GM12878 (cell line): Measurements from ENCODE around the gene BRAF. TPM values are rescaled to one million over a fixed set of nuclear protein-coding genes. Genes with fewer than 3 reads are reported as not detected.

Experiments used
- ATAC-seq: fragments of 200-7000 bp; cut with Tn5 transposase; 3 replicates; pipeline ENCODE4 v1.9.1; 2020; ENCODE audit warnings: mild to moderate bottlenecking, moderate library complexity
- BruUV-seq: library from RNA; stranded (reverse); fragments of 400-500 nt; replicated peaks from 2 replicates; lab custom pipeline; 2021; lab: Mats Ljungman, UMichigan
- CTCF ChIA-PET: fragments of 300-600 bp; sonication (Branson Sonifier 250); formaldehyde crosslinking; extraction: SDS; loops from one replicate; lab custom pipeline; 2021; ENCODE audit warnings: inconsistent platforms; lab: Yijun Ruan, JAX
- POLR2A ChIA-PET: fragments of 350-600 bp; formaldehyde crosslinking; extraction: SDS; loops from one replicate; lab custom pipeline; 2021; ENCODE audit warnings: inconsistent platforms; lab: Charles Lee
- RAD21 ChIA-PET: fragments of 300-600 bp; sonication (Branson Sonifier 250); formaldehyde crosslinking; loops from one replicate; lab custom pipeline; 2023; ENCODE audit warnings: antibody characterized with exemption; ENCODE audit not compliant: unreplicated experiment; lab: Charles Lee
- SMC1A ChIA-PET: fragments of 300-600 bp; sonication (Branson Sonifier 250); formaldehyde crosslinking; loops from one replicate; lab custom pipeline; 2023; ENCODE audit not compliant: unreplicated experiment, uncharacterized antibody; lab: Charles Lee
- DNase-seq: peaks from one replicate; pipeline ENCODE4 v3.0.0-alpha.2; 2011; ENCODE audit warnings: low read depth, low spot score
- FAIRE-seq: peaks from 3 replicates; lab custom pipeline; 2011; peaks lifted over from hg19 to GRCh38; lab: Jason Lieb, UNC
- H2AFZ ChIP-seq: 2 replicates; pipeline ENCODE4 v1.6.0; 2011; ENCODE audit warnings: low read depth, low read length, control low read depth; ENCODE audit not compliant: control insufficient read depth
- H3K27ac ChIP-seq: 2 replicates; pipeline ENCODE4 v1.5.1; 2011; ENCODE audit warnings: control low read depth; ENCODE audit not compliant: control insufficient read depth, insufficient read depth
- H3K27me3 ChIP-seq, 2 experiments: replicated peaks in 1 of 2; 2 replicates each; pipeline versions ENCODE4 v1.6.0 to v1.6.1; 2011; ENCODE audit warnings: low read length in 1 of 2; ENCODE audit not compliant: control insufficient read depth in 2 of 2, insufficient read depth in 2 of 2
- H3K36me3 ChIP-seq, 2 experiments: 2 replicates each; pipeline ENCODE4 v1.5.1; 2011; ENCODE audit warnings: low read length in 1 of 2; ENCODE audit not compliant: control insufficient read depth in 2 of 2, insufficient read depth in 2 of 2
- H3K4me1 ChIP-seq: 2 replicates; pipeline ENCODE4 v1.6.1; 2011; ENCODE audit warnings: mild to moderate bottlenecking, low read length, moderate library complexity, mixed read lengths; ENCODE audit not compliant: control insufficient read depth, insufficient read depth
- H3K4me2 ChIP-seq: 2 replicates; pipeline ENCODE4 v1.6.0; 2011; ENCODE audit warnings: control low read depth; ENCODE audit not compliant: control insufficient read depth, insufficient read depth
- H3K4me3 ChIP-seq: fragments of 200-600 bp; sonication (generic); 2 replicates; pipeline ENCODE4 v1.5.1; 2016
- H3K79me2 ChIP-seq: 2 replicates; pipeline ENCODE4 v1.6.0; 2011; ENCODE audit warnings: low read length; ENCODE audit not compliant: control insufficient read depth, insufficient read depth
- H3K9ac ChIP-seq: 2 replicates; pipeline ENCODE4 v1.8.0; 2011; ENCODE audit warnings: low read length, control low read depth, mixed read lengths; ENCODE audit not compliant: control insufficient read depth, insufficient read depth
- H3K9me3 ChIP-seq: replicated peaks from 3 replicates; pipeline ENCODE4 v1.5.1; 2011; ENCODE audit warnings: mild to moderate bottlenecking, low read length; ENCODE audit not compliant: control insufficient read depth, insufficient read depth
- H4K20me1 ChIP-seq: 2 replicates; pipeline ENCODE4 v1.6.0; 2011; ENCODE audit not compliant: control insufficient read depth, insufficient read depth
- ATF2 ChIP-seq: IDR thresholded peaks from 2 replicates; pipeline ENCODE4 v1.6.1; 2012; ENCODE audit warnings: low read length, inconsistent platforms
- CHD2 ChIP-seq: IDR thresholded peaks from 2 replicates; pipeline ENCODE4 v1.6.1; 2011; ENCODE audit warnings: low read depth, low read length, improper control_type of control experiment, borderline replicate concordance
- EZH2 ChIP-seq: IDR thresholded peaks from 2 replicates; pipeline ENCODE4 v1.6.1; 2012; ENCODE audit warnings: low read depth, mild to moderate bottlenecking, control low read depth, inconsistent platforms, low read length, borderline replicate concordance; ENCODE audit not compliant: control insufficient read depth
- FOXK2 ChIP-seq: fragments of 450-650 bp; IDR thresholded peaks from 2 replicates; pipeline ENCODE4 v1.6.1; 2017; ENCODE audit warnings: mild to moderate bottlenecking, moderate library complexity
- HSF1 ChIP-seq: fragments of 150-350 bp; IDR thresholded peaks from 2 replicates; pipeline ENCODE4 v1.6.1; 2014; ENCODE audit warnings: mild to moderate bottlenecking, low read depth, low read length
- MYC ChIP-seq: IDR thresholded peaks from 2 replicates; pipeline ENCODE4 v1.6.1; 2011; ENCODE audit warnings: mild to moderate bottlenecking, low read length, moderate library complexity, inconsistent platforms; ENCODE audit not compliant: insufficient read depth, insufficient replicate concordance, insufficient read length, severe bottlenecking
- NKRF ChIP-seq: fragments of 450-650 bp; conservative IDR thresholded peaks from 2 replicates; pipeline ENCODE4 v1.6.1; 2017; ENCODE audit warnings: mild to moderate bottlenecking, moderate library complexity
- RAD51 ChIP-seq: fragments of 450-650 bp; IDR thresholded peaks from 2 replicates; pipeline ENCODE4 v1.6.1; 2016; ENCODE audit warnings: moderate library complexity, mild to moderate bottlenecking, inconsistent platforms
- RUNX3 ChIP-seq: IDR thresholded peaks from 2 replicates; pipeline ENCODE4 v1.6.1; 2012; ENCODE audit warnings: low read length, inconsistent platforms
- SIN3A ChIP-seq: IDR thresholded peaks from 2 replicates; pipeline ENCODE4 v1.6.1; 2012; ENCODE audit warnings: low read depth, low read length, improper control_type of control experiment
- SMAD1 ChIP-seq: fragments of 450-650 bp; IDR thresholded peaks from 2 replicates; pipeline ENCODE4 v1.6.1; 2018; ENCODE audit warnings: mild to moderate bottlenecking, low read depth; ENCODE audit not compliant: partially characterized antibody
- SREBF1 ChIP-seq: IDR thresholded peaks from 2 replicates; pipeline ENCODE4 v1.6.1; 2012; ENCODE audit warnings: mild to moderate bottlenecking, low read length
- YBX1 ChIP-seq: fragments of 450-650 bp; IDR thresholded peaks from 2 replicates; pipeline ENCODE4 v1.6.1; 2016; ENCODE audit warnings: antibody characterized with exemption
- YY1 ChIP-seq: IDR thresholded peaks from 2 replicates; pipeline ENCODE4 v1.6.1; 2011; ENCODE audit warnings: low read depth, mild to moderate bottlenecking, low read length
- ZNF207 ChIP-seq: fragments of 450-650 bp; IDR thresholded peaks from 2 replicates; pipeline ENCODE4 v1.6.1; 2014; ENCODE audit warnings: antibody characterized with exemption, mild to moderate bottlenecking, borderline replicate concordance
- WGBS: methylation state at CpG from one replicate; pipeline ENCODE4 v1.1.6; 2016; ENCODE audit warnings: low lambda C conversion rate; ENCODE audit not compliant: insufficient replicate concordance, insufficient coverage; ENCODE audit errors: missing lambda C conversion rate; 5-methylcytosine and 5-hydroxymethylcytosine counted together
- in situ Hi-C: fragments of 300-500 bp; cut with MboI; formaldehyde crosslinking; loops from 9 replicates; pipeline ENCODE4 v1.14.3; 2018; ENCODE audit warnings: mixed read lengths
- intact Hi-C: fragments of 100-400 bp; cut with micrococcal nuclease; formaldehyde crosslinking; loops from one replicate; pipeline ENCODE4 v1.14.2; 2022; ENCODE audit not compliant: unreplicated experiment
- polyA plus RNA-seq, 11 experiments: library from polyadenylated mRNA; depleted of rRNA in 4 of 11; unstranded in 6 of 11; stranded (reverse) in 5 of 11; fragments of >200 nt; fragmentation: Nextera tagmentation in 4 of 11; fragmentation: Illumina TruSeq in 1 of 11; extraction: Ambion mirVana in 4 of 11; extraction: Trizol in 1 of 11; gene quantifications; 1 replicate in 1 of 11; 2 replicates in 10 of 11; pipeline versions ENCODE4 v1.2.1 to v1.2.3, GENCODE V29; 2011 to 2016; ENCODE audit warnings: inconsistent platforms in 2 of 11, missing spikeins in 2 of 11, low read depth in 1 of 11
- total RNA-seq, 4 experiments: library from RNA; depleted of rRNA in 3 of 4; stranded (reverse); fragments of >200 nt in 3 of 4; fragmentation: Illumina TruSeq in 1 of 4; extraction: Trizol in 1 of 4; gene quantifications; 2 replicates each; pipeline versions ENCODE4 v1.2.1 to v1.2.3, GENCODE V29; 2013 to 2021
- TF ChIP-seq, protein P1 (sequence below): fragments of 450-650 bp; IDR thresholded peaks from 2 replicates; pipeline ENCODE4 v1.6.1; 2017; ENCODE audit warnings: borderline replicate concordance

Gene BRAF
- total and polyA plus RNA-seq, 10 of the 15 experiments (the other 5 are each of a cell fraction or from before 2014, with no cell fraction given): 2.6 to 31.0 (median 10.6) TPM

- H3K79me2 ChIP-seq: no peaks in the 10 kb centered on the region; the same call in 1 of the 2 replicates
- ChIA-PET SMC1A (interaction anchor here (1.3 kb wide), 1 partner anchor 65 kb away, joined by 3 read pairs; no protein-coding TSS in a partner anchor), POLR2A (no interaction called here), RAD21 (no interaction called here), CTCF (no interaction called here)
- no peak overlapping the region for H3K27ac ChIP-seq
- no peak overlapping the region for H3K4me2 ChIP-seq
- H3K4me1 ChIP-seq: no peaks in the 10 kb centered on the region
- DNase-seq: no peak
- H3K36me3 ChIP-seq: no peaks in the 10 kb centered on the region
- WGBS: 100% methylated on average over 2 of the region's 2 CpGs
- BruUV-seq: no TSS peak
- no peak overlapping the region for H3K9ac ChIP-seq
- H4K20me1 ChIP-seq: no peaks in the 10 kb centered on the region
- no peak overlapping the region for H2AFZ ChIP-seq
- no peak overlapping the region for H3K4me3 ChIP-seq
- intact Hi-C loops: no loop called here
- no peak for FAIRE-seq
- H3K27me3 ChIP-seq: no peaks in the 10 kb centered on the region
- no peaks in the 10 kb centered on the region for H3K9me3 ChIP-seq
- ATAC-seq: no peak
- in situ Hi-C loops: no loop called here
- TF ChIP-seq CHD2 (no peak), SREBF1 (no peak), ZNF207 (no peak), FOXK2 (no peak), YBX1 (no peak), RUNX3 (no peak), ATF2 (no peak), SIN3A (no peak), NKRF (no peak), HSF1 (no peak), EZH2 (no peak), MYC (no peak), SMAD1 (no peak), RAD51 (no peak), YY1 (no peak)
- TF ChIP-seq, protein P1, sequence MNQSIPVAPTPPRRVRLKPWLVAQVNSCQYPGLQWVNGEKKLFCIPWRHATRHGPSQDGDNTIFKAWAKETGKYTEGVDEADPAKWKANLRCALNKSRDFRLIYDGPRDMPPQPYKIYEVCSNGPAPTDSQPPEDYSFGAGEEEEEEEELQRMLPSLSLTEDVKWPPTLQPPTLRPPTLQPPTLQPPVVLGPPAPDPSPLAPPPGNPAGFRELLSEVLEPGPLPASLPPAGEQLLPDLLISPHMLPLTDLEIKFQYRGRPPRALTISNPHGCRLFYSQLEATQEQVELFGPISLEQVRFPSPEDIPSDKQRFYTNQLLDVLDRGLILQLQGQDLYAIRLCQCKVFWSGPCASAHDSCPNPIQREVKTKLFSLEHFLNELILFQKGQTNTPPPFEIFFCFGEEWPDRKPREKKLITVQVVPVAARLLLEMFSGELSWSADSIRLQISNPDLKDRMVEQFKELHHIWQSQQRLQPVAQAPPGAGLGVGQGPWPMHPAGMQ: no peak
These were observed 67.7 kb downstream of the BRAF start for GRCh38 chr7:140857048-140857447.
